ENCODE data around the gene MYO1F.

The MYO1F gene

DNA sequence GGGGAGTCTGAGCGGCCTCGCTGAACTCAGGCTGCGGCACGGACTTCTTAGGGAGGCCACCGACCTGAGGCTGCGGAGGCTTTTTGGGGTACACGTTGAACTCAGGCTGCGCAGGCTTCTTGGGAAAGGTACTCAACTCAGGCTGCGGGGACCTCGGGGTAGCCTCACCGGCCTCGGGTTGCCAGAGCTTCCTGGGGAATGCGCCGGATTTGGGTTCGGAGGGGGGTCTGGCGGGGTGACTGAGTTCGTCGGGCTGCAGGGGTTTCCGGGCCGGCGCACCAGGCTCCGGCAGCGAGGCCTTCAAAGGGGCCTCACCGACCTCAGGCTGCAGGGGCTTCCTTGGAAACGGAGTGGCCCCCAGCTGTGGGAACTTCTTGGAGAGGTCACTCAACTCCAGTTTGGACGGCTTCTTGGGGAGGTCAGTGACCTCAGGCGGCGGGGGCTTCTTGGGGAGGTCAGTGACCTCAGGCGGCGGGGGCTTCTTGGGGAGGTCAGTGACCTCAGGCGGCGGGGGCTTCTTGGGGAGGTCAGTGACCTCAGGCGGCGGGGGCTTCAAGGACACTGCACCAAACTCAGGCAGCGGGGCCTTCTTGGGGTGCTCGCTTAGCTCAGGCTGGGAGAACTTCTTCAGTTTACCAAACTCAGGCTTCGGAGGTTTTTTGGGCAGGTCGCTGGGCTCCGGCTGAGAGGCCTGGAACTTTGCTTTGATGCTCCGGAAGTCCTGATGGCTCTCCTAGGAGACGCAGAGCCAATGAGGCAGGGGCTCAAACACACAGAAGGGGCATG lies 78.0 kb downstream of the MYO1F start:
- TF ChIP-seq, protein P1, sequence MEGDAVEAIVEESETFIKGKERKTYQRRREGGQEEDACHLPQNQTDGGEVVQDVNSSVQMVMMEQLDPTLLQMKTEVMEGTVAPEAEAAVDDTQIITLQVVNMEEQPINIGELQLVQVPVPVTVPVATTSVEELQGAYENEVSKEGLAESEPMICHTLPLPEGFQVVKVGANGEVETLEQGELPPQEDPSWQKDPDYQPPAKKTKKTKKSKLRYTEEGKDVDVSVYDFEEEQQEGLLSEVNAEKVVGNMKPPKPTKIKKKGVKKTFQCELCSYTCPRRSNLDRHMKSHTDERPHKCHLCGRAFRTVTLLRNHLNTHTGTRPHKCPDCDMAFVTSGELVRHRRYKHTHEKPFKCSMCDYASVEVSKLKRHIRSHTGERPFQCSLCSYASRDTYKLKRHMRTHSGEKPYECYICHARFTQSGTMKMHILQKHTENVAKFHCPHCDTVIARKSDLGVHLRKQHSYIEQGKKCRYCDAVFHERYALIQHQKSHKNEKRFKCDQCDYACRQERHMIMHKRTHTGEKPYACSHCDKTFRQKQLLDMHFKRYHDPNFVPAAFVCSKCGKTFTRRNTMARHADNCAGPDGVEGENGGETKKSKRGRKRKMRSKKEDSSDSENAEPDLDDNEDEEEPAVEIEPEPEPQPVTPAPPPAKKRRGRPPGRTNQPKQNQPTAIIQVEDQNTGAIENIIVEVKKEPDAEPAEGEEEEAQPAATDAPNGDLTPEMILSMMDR (IDR thresholded peaks at IDR 0.05; ENCODE audit: extremely low read depth, missing control alignments): no peak
- DNase-seq (ENCODE audit: low spot score): no peak

DNA sequence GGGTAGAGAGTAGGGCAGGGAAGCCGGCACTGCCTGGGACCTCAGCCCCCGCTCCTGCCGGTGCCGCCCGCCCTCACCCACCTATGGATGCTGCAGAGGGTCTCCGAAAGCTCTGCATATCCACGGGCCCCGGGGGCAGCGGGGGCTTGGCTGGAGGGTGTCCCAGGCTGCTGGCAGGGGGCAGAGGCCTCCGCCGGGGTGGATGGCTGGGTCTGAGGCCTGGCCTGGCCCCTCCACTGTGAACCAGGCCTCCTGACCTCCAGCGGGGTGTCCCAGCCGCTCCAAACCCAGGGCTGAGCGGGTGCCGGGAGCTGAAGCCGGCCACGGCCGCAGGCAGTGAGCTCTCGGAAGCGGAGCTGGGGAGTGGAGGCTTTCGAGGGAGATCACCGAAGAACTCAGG lies 78.9 kb downstream of the MYO1F start:
- no peak for DNase-seq (ENCODE audit: low spot score)
- TF ChIP-seq, protein P1 (IDR thresholded peaks at IDR 0.05; ENCODE audit: extremely low read depth, missing control alignments): no peak

DNA sequence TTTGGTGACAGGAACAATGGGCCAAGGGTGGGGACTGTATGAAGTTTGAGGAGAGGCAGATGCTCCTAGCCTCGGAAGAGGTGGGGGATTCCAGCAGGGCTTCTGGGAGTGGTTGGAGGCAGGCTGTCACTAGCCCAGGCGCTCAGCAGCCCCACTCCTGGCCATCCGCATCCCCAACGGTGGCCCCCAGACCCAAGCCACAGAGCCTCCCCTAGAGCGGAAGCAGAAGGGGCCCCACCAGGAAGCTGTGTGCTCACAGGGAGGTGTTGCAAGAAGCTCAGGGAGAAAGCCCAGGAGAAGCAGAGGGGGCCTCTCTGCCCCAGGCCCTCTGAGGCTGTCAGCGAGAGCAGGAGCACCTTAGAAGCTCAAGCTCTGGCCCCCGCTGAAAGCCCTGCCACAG lies 83.1 kb downstream of the MYO1F start:
- DNase-seq (ENCODE audit: low spot score): no peak
- TF ChIP-seq, protein P1 (IDR thresholded peaks at IDR 0.05; ENCODE audit: extremely low read depth, missing control alignments): no peak

DNA sequence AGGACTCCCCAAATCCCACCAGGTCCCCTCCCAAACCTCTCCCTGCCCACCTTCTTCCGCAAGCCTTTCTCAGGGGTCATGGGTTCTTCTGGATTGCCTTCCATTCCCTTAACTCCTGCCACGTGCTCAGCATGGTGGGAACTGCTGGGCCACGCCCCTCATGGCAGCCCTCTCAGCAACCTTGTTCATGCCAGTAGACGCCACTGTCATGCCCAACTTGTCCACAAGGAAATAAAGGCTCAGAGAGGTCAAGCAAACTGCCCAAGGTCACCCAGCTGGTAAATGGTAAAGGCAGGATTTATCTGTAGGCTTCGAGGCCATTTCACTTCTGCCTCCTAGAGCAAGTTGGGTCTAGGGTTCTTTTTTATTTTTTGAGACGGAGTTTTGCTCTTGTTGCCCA lies 85.7 kb downstream of the MYO1F start:
- TF ChIP-seq, protein P1 (IDR thresholded peaks at IDR 0.05; ENCODE audit: extremely low read depth, missing control alignments): no peak

DNA sequence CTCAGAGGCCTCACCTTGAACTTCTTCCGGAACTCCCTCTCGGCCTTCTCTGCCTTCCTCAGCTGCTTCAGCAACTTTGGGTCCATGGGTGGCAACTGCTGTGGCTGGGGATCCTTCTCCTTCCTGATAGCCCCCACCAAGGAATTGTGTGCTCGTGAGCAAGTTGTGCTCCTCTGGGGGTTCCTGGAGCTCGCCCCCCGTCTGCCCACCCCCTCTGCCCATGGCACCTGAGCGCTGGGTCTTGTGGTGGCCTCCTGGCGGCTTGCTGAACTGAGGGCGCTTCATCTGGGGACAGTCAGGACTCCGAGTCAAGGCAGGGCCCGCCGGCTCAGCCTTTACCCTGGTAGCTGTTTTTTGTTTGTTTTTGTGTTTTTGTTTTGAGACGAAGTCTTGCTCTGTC lies 86.4 kb downstream of the MYO1F start:
- no peak for DNase-seq (ENCODE audit: low spot score)
- TF ChIP-seq, protein P1 (IDR thresholded peaks at IDR 0.05; ENCODE audit: extremely low read depth, missing control alignments): no peak

More for the DNA sequence above, 85.7 kb downstream of the MYO1F start:
- DNase-seq (ENCODE audit: low spot score): no peak

DNA sequence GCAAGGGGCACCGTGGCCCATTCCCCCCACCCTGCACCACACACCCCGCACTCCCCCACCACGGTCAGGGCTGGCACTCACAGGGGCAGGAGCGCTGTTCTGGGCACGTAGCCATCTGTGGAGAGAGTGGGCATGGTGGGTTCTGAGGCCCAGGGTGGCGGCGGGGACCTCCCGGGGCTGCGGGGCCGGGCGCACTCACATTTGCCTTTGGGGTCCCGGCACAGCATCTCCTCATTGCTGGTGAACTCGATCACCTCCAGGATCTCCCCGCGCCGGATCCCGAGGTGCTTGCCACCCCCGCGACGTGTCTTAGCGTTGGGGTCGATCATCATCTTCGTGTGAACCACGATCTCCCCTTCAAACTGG lies 86.9 kb downstream of the MYO1F start:
- TF ChIP-seq, protein P1 (IDR thresholded peaks at IDR 0.05; ENCODE audit: extremely low read depth, missing control alignments): no peak
- no peak for DNase-seq (ENCODE audit: low spot score)

DNA sequence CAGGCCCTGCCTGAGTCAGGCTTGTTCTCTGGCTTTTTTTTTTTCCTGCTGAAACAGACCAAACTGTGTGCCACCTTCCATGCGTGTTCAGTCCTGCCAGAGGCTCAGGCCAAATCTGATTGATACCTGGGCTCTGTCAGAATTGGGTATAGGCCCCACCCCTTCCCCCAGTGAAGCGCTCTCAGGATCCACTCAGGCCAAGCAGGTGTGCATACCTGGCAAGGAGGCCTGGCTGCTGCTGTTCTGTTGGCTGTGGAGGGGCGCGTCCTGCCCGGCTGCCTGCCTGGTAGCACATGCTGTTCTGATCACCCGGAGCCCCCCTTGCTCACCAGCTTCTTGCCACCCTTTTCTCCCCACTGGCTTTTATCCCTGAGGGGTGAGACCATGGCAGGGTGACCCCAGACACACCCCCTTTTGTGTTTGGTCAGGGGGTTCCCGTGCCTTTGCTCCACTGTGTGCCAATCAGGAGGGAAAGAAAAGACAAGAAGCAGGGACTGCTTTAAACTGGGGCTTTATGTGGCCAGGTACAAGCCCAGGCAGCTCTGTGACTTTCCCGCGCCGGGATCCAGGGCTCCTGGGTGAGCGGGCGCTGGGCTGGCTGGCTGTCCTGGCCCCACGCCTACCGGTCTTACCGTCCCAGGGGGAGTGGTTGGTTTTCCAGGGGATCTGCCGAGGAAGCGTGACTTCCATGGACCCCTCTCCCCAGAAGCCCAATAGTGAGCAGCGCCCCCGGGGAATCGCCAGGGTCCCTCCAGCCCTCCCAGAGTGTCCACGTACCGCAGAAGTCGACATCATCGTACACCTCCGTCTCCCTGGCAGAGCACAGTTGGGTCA lies 87.5 kb downstream of the MYO1F start:
- DNase-seq (ENCODE audit: low spot score): no peak

More for the DNA sequence above, 87.5 kb downstream of the MYO1F start:
- TF ChIP-seq, protein P1 (IDR thresholded peaks at IDR 0.05; ENCODE audit: extremely low read depth, missing control alignments): no peak

All from GM20000 (cell line).